BE2C (cell line): Measurements from ENCODE around the gene KCTD20.

Experiments
- DNase-seq: peaks from one replicate; pipeline ENCODE4 v3.0.0-alpha.2; 2020
- H3K27me3 ChIP-seq: fragments of 250-450 bp; sonication (Bioruptor Pico); 2 replicates; pipeline ENCODE4 v1.5.1; 2020; ENCODE audit warnings: mild to moderate bottlenecking
- H3K36me3 ChIP-seq: fragments of 250-450 bp; sonication (Bioruptor Pico); 2 replicates; pipeline ENCODE4 v1.5.1; 2020; ENCODE audit warnings: mild to moderate bottlenecking
- H3K4me1 ChIP-seq: fragments of 250-450 bp; sonication (Bioruptor Pico); 2 replicates; pipeline ENCODE4 v1.5.1; 2020
- H3K4me3 ChIP-seq: 2 replicates; pipeline ENCODE4 v1.5.1; 2011; ENCODE audit warnings: low read depth, low read length
- H3K9me3 ChIP-seq: fragments of 250-450 bp; sonication (Bioruptor Pico); 2 replicates; pipeline ENCODE4 v1.5.1; 2020
- TF ChIP-seq, protein P1 (sequence below): IDR thresholded peaks from 2 replicates; pipeline ENCODE4 v1.5.1; 2012; ENCODE audit warnings: mild to moderate bottlenecking, low read depth, low read length

Gene KCTD20

GRCh38 chr6:36493859-36494258 is 51.1 kb downstream of the KCTD20 start:
- TF ChIP-seq, protein P1, sequence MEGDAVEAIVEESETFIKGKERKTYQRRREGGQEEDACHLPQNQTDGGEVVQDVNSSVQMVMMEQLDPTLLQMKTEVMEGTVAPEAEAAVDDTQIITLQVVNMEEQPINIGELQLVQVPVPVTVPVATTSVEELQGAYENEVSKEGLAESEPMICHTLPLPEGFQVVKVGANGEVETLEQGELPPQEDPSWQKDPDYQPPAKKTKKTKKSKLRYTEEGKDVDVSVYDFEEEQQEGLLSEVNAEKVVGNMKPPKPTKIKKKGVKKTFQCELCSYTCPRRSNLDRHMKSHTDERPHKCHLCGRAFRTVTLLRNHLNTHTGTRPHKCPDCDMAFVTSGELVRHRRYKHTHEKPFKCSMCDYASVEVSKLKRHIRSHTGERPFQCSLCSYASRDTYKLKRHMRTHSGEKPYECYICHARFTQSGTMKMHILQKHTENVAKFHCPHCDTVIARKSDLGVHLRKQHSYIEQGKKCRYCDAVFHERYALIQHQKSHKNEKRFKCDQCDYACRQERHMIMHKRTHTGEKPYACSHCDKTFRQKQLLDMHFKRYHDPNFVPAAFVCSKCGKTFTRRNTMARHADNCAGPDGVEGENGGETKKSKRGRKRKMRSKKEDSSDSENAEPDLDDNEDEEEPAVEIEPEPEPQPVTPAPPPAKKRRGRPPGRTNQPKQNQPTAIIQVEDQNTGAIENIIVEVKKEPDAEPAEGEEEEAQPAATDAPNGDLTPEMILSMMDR = no peak
- DNase-seq = no peak
- Histone ChIP-seq H3K9me3 (no peaks in the 10 kb centered on the region), H3K4me1 (no peaks in the 10 kb centered on the region), H3K36me3 (peaks cover 11% of the 10 kb centered on the region), H3K27me3 (no peaks in the 10 kb centered on the region), H3K4me3 (no peak overlapping the region)

DNA sequence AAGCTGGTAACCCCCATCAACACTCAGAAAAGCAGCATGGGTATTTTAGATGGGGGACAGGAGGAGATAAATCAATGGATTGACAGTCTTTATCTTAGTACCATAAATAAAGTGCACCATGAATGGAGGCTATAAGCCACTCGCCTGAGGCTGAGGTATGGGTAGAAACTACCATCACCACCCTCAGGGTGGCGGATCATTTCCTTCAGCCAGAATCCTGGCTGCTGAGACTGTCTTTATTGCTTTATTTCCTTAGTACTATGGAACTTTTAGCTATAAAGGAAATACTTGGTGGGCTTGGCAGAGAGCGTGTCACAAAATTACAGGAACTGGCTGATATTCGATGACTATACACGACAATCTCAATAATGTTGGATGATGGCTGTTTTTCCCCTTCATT is 52.3 kb downstream of the KCTD20 start:
- TF ChIP-seq, protein P1 = no peak
- no peaks in the 10 kb centered on the region for H3K4me1 ChIP-seq
- DNase-seq = no peak
- no peaks in the 10 kb centered on the region for H3K27me3 ChIP-seq
- H3K4me3 ChIP-seq = no peak overlapping the region
- peaks cover 8% of the 10 kb centered on the region for H3K36me3 ChIP-seq
- no peaks in the 10 kb centered on the region for H3K9me3 ChIP-seq

GRCh38 chr6:36499918-36500317 is 57.1 kb downstream of the KCTD20 start:
- no peak for DNase-seq
- Histone ChIP-seq H3K9me3 (no peaks in the 10 kb centered on the region), H3K36me3 (peaks cover 8% of the 10 kb centered on the region), H3K27me3 (no peaks in the 10 kb centered on the region), H3K4me1 (no peaks in the 10 kb centered on the region), H3K4me3 (no peak overlapping the region)
- TF ChIP-seq, protein P1 = no peak

GRCh38 chr6:36501686-36502085 is 58.9 kb downstream of the KCTD20 start:
- DNase-seq = no peak
- Histone ChIP-seq H3K4me1 (no peaks in the 10 kb centered on the region), H3K36me3 (no peaks in the 10 kb centered on the region; the same call in none of the 2 replicates), H3K27me3 (no peaks in the 10 kb centered on the region), H3K4me3 (no peak overlapping the region), H3K9me3 (no peaks in the 10 kb centered on the region)
- TF ChIP-seq, protein P1 = no peak

DNA sequence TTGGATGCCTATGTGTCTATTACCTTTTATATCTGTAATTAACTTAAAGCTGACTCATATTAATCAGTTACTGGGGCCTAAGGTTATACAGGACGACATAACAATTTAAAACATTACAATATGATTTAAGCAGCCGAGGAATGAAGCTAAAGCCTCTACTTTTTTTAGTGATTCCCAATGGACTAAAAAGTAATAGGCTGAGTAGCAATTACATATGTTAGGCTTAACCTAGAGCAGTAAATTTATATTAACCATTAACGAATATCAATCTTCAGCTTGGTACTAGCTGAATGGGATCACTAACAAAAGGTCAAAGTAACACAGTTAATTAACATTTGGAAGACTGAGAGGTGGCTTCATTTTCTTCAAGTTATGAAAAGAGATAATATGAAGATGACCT is 61.4 kb downstream of the KCTD20 start:
- DNase-seq = no peak
- Histone ChIP-seq H3K4me1 (no peaks in the 10 kb centered on the region), H3K9me3 (no peaks in the 10 kb centered on the region), H3K4me3 (no peak overlapping the region), H3K36me3 (no peaks in the 10 kb centered on the region), H3K27me3 (no peaks in the 10 kb centered on the region)
- TF ChIP-seq, protein P1 = no peak

DNA sequence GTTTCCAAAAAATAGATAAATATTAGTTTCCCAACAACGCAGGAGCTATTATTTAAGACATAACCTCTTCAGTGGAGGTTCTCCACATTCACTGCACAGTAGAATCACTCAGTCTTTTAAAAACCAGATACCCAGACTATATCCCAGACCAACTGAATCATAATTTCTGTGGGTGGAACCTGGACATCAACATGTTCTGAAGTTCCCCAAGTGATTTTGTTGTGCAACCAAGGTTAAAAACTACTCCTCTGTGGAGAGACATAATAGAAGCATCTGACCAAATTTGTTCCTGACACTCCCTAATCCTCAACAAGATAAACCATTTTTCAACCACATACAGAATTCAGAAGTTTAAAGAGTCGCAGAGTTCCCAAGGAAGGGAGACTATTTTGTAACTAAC is 62.2 kb downstream of the KCTD20 start:
- Histone ChIP-seq H3K36me3 (peaks cover 5% of the 10 kb centered on the region), H3K27me3 (no peaks in the 10 kb centered on the region), H3K9me3 (no peaks in the 10 kb centered on the region), H3K4me3 (no peak overlapping the region), H3K4me1 (no peaks in the 10 kb centered on the region)
- TF ChIP-seq, protein P1 = no peak
- no peak for DNase-seq
